ENCODE results near the gene GBGT1. TPM values are rescaled to one million over a fixed set of nuclear protein-coding genes. Genes with fewer than 3 reads are reported as not detected.

The GBGT1 gene
- total RNA-seq, 1 donor from 2014 or later, result 98.4 TPM

DNA sequence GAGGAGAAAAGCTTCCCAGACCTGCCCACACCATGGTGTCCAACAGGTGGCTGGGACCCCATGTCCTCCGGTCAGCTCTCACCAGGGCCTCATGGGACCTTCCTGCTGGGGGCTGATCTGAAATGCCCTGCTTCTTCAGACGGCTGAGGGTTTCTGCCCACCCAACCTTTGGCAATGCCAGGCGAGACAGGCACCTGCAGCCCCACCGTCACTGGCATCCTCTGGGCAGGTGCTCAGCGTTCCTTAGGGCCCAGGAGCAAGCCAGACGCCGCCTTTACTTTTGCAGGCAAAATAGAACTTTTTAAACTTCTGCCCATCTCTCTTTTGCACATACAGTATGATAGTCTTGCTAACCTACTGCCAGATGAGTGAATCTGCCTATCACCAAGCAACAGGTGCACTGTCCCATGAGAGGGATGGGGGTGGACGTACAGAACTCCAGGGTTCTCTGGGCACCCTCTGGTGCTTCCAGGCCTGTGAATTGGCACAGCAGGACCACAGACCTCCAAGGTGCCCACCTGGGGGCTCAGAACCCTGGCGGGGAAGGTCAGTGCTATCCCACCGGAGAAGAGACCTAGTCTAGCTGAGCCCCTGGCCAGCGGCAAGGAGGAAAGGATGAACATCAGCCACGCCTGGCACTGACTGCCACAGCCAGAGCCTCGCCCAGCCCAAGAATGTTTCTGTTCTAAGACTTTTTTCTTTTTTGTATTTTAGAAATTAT lies 37.9 kb upstream of the GBGT1 start:
- Mint-ChIP-seq H3K27me3 (ENCODE audit: unreplicated experiment) (peaks cover 3% of the 10 kb centered on the region), H3K4me1 (ENCODE audit: unreplicated experiment) (no peaks in the 10 kb centered on the region), H3K36me3 (ENCODE audit: low read depth, unreplicated experiment) (no peaks in the 10 kb centered on the region), H3K9me3 (ENCODE audit: unreplicated experiment) (no peaks in the 10 kb centered on the region), H3K27ac (ENCODE audit: unreplicated experiment) (no peak overlapping the region), H3K4me3 (ENCODE audit: unreplicated experiment) (no peak overlapping the region)
- DNase-seq (ENCODE audit: low spot score), result no peak
- TF ChIP-seq, protein P1, sequence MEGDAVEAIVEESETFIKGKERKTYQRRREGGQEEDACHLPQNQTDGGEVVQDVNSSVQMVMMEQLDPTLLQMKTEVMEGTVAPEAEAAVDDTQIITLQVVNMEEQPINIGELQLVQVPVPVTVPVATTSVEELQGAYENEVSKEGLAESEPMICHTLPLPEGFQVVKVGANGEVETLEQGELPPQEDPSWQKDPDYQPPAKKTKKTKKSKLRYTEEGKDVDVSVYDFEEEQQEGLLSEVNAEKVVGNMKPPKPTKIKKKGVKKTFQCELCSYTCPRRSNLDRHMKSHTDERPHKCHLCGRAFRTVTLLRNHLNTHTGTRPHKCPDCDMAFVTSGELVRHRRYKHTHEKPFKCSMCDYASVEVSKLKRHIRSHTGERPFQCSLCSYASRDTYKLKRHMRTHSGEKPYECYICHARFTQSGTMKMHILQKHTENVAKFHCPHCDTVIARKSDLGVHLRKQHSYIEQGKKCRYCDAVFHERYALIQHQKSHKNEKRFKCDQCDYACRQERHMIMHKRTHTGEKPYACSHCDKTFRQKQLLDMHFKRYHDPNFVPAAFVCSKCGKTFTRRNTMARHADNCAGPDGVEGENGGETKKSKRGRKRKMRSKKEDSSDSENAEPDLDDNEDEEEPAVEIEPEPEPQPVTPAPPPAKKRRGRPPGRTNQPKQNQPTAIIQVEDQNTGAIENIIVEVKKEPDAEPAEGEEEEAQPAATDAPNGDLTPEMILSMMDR (IDR thresholded peaks at IDR 0.05; ENCODE audit: unreplicated experiment), result no peak

DNA sequence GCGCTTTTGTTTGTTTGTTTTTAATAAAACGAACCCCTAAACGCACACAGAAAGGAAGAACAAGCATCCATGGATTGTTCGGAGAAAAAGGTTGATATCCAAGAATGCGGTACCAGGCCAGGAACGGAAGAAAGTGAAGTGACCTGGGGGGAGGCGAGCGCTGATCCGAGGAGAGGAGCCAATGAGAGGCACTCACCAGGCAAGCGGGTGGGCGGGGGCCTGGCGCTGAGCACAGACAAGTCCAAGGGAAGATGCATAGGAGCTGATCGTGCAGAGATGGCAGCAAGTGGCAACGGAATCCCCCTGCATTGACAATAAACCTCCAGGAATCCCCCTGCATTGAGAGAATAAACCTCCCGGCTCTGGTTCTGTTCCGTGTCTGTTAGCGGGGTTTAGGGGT lies 36.9 kb upstream of the GBGT1 start:
- Mint-ChIP-seq H3K27me3 (ENCODE audit: unreplicated experiment) (peaks cover 3% of the 10 kb centered on the region), H3K27ac (ENCODE audit: unreplicated experiment) (no peak overlapping the region), H3K4me1 (ENCODE audit: unreplicated experiment) (no peaks in the 10 kb centered on the region), H3K4me3 (ENCODE audit: unreplicated experiment) (no peak overlapping the region), H3K9me3 (ENCODE audit: unreplicated experiment) (no peaks in the 10 kb centered on the region), H3K36me3 (ENCODE audit: low read depth, unreplicated experiment) (no peaks in the 10 kb centered on the region)
- DNase-seq (ENCODE audit: low spot score), result no peak
- TF ChIP-seq, protein P1 (IDR thresholded peaks at IDR 0.05; ENCODE audit: unreplicated experiment), result no peak

DNA sequence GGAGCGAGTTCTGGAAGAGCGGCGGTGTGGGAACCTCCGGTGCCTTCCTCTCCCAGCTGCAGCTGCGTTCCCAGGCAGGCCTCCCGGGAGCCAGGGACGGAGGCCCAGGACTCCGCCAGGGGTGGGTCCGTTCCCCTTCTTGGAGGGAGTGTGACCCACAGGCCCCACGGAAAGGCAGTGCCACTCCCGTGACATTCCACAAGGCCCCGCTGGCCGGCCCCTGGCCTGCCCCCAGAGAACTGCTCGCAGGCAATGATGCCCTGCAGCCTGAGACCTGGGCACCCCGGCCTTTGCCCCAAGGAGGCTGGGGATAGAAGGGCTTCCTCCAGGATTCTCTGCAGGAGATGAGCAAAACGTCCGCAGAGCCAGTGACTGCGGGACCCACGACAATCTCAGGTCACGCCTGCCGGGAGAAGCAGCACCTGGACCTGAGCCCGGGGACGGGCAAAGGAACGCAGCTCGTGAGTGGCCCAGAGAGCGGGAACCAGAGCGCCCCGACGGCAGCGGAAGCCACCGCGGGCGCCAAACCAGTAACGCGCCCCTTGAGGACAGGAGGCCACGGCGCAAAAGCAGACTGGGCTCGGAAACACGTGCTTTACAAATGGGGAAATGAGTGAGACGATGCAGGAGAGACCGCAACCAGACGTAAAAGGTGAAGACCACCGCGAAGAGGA lies 36.1 kb upstream of the GBGT1 start:
- H3K4me1 Mint-ChIP-seq (ENCODE audit: unreplicated experiment), result no peaks in the 10 kb centered on the region
- peaks cover 3% of the 10 kb centered on the region for H3K27me3 Mint-ChIP-seq (ENCODE audit: unreplicated experiment)
- H3K36me3 Mint-ChIP-seq (ENCODE audit: low read depth, unreplicated experiment), result no peaks in the 10 kb centered on the region
- H3K9me3 Mint-ChIP-seq (ENCODE audit: unreplicated experiment), result no peaks in the 10 kb centered on the region
- DNase-seq (ENCODE audit: low spot score), result no peak
- H3K27ac Mint-ChIP-seq (ENCODE audit: unreplicated experiment), result no peak overlapping the region
- no peak overlapping the region for H3K4me3 Mint-ChIP-seq (ENCODE audit: unreplicated experiment)
- TF ChIP-seq, protein P1 (IDR thresholded peaks at IDR 0.05; ENCODE audit: unreplicated experiment), result no peak

DNA sequence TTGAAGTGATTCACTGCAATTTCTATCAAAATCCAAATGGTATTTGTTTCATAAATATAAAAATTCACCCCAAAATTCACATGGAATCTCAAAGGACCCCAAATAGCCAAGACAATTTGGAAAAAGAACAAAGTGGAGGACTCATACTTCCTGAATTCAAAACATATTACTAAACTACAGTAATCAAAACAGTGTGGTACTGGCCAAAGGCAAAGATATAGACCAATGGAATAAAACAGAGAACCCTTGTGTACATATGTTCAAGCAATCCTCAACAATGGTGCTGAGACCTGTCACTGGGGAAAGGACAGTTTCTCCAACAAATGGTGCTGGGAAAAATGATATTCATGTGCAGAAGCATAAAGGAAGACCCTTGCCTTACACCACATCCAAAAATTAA lies 31.3 kb upstream of the GBGT1 start:
- Mint-ChIP-seq H3K4me1 (ENCODE audit: unreplicated experiment) (no peaks in the 10 kb centered on the region), H3K27me3 (ENCODE audit: unreplicated experiment) (no peaks in the 10 kb centered on the region), H3K4me3 (ENCODE audit: unreplicated experiment) (no peak overlapping the region), H3K9me3 (ENCODE audit: unreplicated experiment) (no peaks in the 10 kb centered on the region), H3K27ac (ENCODE audit: unreplicated experiment) (no peak overlapping the region), H3K36me3 (ENCODE audit: low read depth, unreplicated experiment) (no peaks in the 10 kb centered on the region)
- no peak for DNase-seq (ENCODE audit: low spot score)
- TF ChIP-seq, protein P1 (IDR thresholded peaks at IDR 0.05; ENCODE audit: unreplicated experiment), result no peak

DNA sequence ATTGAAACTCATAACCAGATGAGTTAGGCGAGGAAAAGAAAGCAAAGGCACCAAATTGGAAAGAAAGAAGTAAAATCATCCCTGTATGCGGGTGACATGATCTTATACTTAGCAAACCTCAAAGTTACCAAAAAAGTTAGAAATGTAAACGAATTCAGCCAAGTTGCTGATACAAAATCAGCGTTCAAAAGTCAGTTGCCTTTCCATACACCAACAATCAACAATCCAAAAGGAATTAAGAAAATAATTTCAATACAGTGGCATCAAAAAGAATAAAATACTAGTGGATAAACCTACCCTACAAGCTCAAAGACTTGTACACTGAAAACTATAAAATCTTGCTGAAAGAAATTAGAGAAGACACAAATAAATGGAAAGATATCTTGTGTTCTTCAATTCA lies 30.9 kb upstream of the GBGT1 start:
- Mint-ChIP-seq H3K9me3 (ENCODE audit: unreplicated experiment) (no peaks in the 10 kb centered on the region), H3K27me3 (ENCODE audit: unreplicated experiment) (no peaks in the 10 kb centered on the region), H3K27ac (ENCODE audit: unreplicated experiment) (no peak overlapping the region), H3K4me3 (ENCODE audit: unreplicated experiment) (no peak overlapping the region), H3K4me1 (ENCODE audit: unreplicated experiment) (no peaks in the 10 kb centered on the region), H3K36me3 (ENCODE audit: low read depth, unreplicated experiment) (no peaks in the 10 kb centered on the region)
- DNase-seq (ENCODE audit: low spot score), result no peak
- TF ChIP-seq, protein P1 (IDR thresholded peaks at IDR 0.05; ENCODE audit: unreplicated experiment), result no peak

Data from endothelial cell (in vitro differentiated cells).